ENCODE data around the gene TRPM7.

The TRPM7 gene

DNA sequence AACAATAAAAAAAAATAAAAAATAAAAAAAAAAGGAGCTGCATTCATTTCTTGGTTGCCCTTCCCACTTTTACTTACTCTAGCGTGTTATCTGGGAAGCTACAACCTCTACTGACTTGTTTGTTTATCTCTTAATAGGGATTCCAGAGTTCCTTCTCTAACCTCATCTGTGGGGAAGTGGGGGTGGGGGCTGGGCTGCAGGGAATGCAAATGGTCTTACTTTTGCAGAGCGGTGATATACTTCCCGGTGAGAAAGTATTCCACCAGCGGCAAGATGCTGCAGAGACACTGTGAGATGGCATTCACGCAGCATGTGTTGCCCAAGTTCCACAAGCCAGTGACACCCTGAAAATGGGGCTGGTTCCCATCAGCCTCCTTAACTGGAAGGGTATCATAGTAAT lies 142.2 kb downstream of the TRPM7 start:
- Histone ChIP-seq H3K4me1 (ENCODE audit: control insufficient read depth, insufficient read depth, low read length) (no peaks in the 10 kb centered on the region), H3K4me3 (ENCODE audit: low read length) (no peak overlapping the region), H3K9ac (ENCODE audit: low read length) (no peak overlapping the region), H3K27ac (ENCODE audit: low read depth, low read length) (no peak overlapping the region), H3K36me3 (ENCODE audit: control insufficient read depth, insufficient read depth, low read length) (no peaks in the 10 kb centered on the region), H3K27me3 (ENCODE audit: control insufficient read depth, insufficient read depth, low read length) (no peaks in the 10 kb centered on the region)

DNA sequence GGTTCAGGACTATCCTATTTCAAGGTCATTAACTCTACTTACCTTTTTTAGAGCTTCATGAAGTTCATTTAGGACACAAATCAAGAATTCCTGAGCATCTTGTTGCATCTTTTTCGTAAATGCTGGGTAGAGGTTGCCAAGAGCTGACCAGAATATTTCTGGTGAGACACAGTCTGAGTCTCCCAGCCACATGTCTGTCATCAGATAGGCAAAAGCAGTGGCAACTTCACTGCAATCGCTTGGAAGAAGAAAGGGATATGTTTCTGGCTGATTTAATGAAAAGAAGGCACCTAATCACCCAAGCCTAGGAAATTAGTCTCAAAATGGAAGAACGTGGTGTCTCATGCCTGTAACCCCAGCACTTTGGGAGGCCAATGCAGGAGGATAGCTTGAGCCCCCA lies 143.0 kb downstream of the TRPM7 start:
- no peak overlapping the region for H3K4me3 ChIP-seq (ENCODE audit: low read length)
- H3K4me1 ChIP-seq (ENCODE audit: control insufficient read depth, insufficient read depth, low read length): no peaks in the 10 kb centered on the region
- H3K27me3 ChIP-seq (ENCODE audit: control insufficient read depth, insufficient read depth, low read length): no peaks in the 10 kb centered on the region
- H3K36me3 ChIP-seq (ENCODE audit: control insufficient read depth, insufficient read depth, low read length): no peaks in the 10 kb centered on the region
- H3K9ac ChIP-seq (ENCODE audit: low read length): no peak overlapping the region
- no peak overlapping the region for H3K27ac ChIP-seq (ENCODE audit: low read depth, low read length)

DNA sequence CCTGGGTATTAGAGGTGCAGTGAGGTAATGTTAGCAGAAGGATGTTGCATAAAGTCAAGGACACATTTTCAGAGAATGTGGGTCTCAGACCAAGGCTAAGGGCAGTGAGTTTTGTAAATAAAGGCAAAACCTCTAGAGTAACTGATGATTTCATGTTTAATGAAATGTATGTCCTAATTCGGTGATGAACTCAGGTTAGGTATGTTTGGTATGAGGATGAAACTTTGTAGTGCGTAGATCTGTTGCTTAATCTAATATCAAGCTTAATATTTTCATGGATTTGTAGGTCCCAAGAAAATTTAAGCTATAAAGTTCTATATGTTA lies 143.7 kb downstream of the TRPM7 start:
- Histone ChIP-seq H3K4me1 (ENCODE audit: control insufficient read depth, insufficient read depth, low read length) (no peaks in the 10 kb centered on the region), H3K4me3 (ENCODE audit: low read length) (no peak overlapping the region), H3K9ac (ENCODE audit: low read length) (no peak overlapping the region), H3K27ac (ENCODE audit: low read depth, low read length) (no peak overlapping the region), H3K36me3 (ENCODE audit: control insufficient read depth, insufficient read depth, low read length) (no peaks in the 10 kb centered on the region), H3K27me3 (ENCODE audit: control insufficient read depth, insufficient read depth, low read length) (no peaks in the 10 kb centered on the region)

DNA sequence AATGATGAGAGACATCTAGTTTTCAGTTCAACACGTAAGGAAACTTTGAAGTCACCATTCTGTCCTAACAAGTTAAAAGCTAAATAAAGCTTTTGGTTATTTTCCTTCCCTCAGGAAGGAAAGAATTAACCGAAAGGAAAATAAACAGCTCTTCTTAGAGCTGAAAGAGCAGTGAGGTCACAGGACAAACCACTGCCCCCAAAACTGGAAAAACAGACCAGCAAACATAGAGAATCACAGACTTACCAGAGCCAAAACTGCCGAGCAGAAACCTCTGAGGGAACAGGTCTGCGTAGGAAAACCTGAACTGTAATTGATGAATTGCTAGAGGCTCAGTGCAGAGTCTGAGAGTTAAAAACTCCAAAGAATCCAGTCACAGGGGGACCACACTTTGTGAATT lies 154.8 kb downstream of the TRPM7 start:
- Histone ChIP-seq H3K27me3 (ENCODE audit: control insufficient read depth, insufficient read depth, low read length) (no peaks in the 10 kb centered on the region), H3K36me3 (ENCODE audit: control insufficient read depth, insufficient read depth, low read length) (no peaks in the 10 kb centered on the region), H3K9ac (ENCODE audit: low read length) (no peak overlapping the region), H3K4me3 (ENCODE audit: low read length) (no peak overlapping the region), H3K4me1 (ENCODE audit: control insufficient read depth, insufficient read depth, low read length) (no peaks in the 10 kb centered on the region), H3K27ac (ENCODE audit: low read depth, low read length) (no peak overlapping the region)

DNA sequence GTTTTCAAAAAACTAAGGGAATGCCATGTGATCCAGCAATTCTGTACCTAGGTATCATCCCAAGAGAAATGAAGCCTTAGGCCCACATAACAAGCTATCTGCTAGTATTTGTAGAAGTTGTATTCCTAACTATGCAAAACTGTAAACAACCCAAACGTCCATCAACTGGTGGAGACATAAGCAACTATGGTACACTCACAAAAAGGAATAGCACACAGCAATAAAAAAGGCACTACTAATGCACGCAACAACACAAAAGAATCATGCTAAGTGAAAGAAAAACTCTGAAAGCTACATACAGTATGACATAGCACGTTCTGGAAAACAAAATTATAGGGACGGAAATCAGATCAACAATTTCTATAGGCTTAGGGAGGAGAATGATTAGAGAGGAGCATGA lies 155.4 kb downstream of the TRPM7 start:
- H3K9ac ChIP-seq (ENCODE audit: low read length): no peak overlapping the region
- no peak overlapping the region for H3K27ac ChIP-seq (ENCODE audit: low read depth, low read length)
- no peaks in the 10 kb centered on the region for H3K36me3 ChIP-seq (ENCODE audit: control insufficient read depth, insufficient read depth, low read length)
- no peak overlapping the region for H3K4me3 ChIP-seq (ENCODE audit: low read length)
- H3K4me1 ChIP-seq (ENCODE audit: control insufficient read depth, insufficient read depth, low read length): no peaks in the 10 kb centered on the region
- no peaks in the 10 kb centered on the region for H3K27me3 ChIP-seq (ENCODE audit: control insufficient read depth, insufficient read depth, low read length)

DNA sequence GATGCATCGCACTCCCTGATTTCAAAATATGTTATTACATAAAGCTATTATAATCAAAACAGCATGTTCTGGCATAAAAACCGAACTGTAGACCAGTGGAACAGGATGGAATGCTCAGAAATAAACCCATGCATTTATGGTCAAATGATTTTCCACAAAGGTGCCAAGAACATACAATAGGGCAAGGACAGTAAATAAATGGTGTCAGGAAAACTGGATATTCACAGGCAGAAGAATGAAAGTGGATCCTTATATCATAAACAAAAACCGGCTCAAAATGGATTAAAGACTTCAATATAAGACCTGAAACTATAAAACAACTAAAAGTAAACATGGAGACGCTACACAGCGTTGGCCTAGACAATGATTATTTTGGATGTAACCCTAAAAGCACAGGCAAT lies 162.7 kb downstream of the TRPM7 start:
- H3K9ac ChIP-seq (ENCODE audit: low read length): no peak overlapping the region

DNA sequence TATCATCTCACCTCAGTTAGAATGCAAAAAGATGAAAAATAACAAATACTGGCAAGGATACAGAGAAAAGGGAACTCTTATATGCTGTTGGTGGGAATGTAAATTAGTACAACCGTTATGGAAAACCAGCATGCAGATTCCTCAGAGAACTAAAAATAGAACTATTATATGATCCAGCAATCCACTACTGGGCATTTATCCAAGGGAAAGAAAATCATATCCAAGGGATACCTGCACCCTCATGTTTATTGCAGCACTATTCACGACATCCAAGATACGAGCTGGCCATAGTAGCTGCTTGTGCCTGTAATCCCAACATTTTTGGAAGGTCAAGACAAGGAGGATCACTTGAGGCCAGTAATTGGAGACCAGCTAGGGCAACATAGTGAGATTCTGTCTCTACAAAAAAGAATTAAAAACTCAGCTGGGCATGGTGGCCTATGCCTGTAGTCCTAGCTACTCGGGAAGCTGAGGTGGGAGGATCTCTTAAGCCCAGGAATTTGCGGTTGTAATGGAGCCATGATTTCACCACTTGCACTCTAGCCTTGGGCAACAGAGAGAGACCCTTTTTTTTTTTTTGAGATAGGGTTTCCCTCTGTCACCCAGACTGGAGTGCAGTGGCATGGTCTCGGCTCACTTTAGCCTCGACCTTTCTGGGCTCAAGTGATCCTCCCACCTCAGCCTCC lies 166.7 kb downstream of the TRPM7 start:
- Histone ChIP-seq H3K36me3 (ENCODE audit: control insufficient read depth, insufficient read depth, low read length) (no peaks in the 10 kb centered on the region), H3K27me3 (ENCODE audit: control insufficient read depth, insufficient read depth, low read length) (no peaks in the 10 kb centered on the region), H3K4me1 (ENCODE audit: control insufficient read depth, insufficient read depth, low read length) (no peaks in the 10 kb centered on the region), H3K4me3 (ENCODE audit: low read length) (no peak overlapping the region), H3K9ac (ENCODE audit: low read length) (no peak overlapping the region), H3K27ac (ENCODE audit: low read depth, low read length) (no peak overlapping the region)

More for the DNA sequence above, 162.7 kb downstream of the TRPM7 start:
- Histone ChIP-seq H3K27ac (ENCODE audit: low read depth, low read length) (no peak overlapping the region), H3K4me3 (ENCODE audit: low read length) (no peak overlapping the region), H3K4me1 (ENCODE audit: control insufficient read depth, insufficient read depth, low read length) (no peaks in the 10 kb centered on the region), H3K36me3 (ENCODE audit: control insufficient read depth, insufficient read depth, low read length) (no peaks in the 10 kb centered on the region), H3K27me3 (ENCODE audit: control insufficient read depth, insufficient read depth, low read length) (no peaks in the 10 kb centered on the region)

DNA sequence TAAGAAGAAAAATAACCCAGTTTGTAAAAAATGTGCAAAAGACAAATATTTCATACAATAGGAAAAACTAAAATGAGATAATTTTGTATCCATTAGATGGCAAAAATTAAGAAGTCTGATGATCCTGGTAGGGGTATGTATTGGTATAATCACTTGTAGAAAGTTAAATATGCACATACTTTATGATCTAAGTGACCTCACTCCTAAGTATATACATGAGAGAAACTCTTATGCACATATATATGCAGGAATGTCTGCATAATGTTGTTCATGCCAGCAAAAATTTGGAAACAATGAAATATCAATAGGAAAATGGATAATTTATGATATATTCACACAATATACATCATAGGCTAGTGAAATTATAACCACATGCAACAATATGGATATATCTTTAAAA lies 173.6 kb downstream of the TRPM7 start:
- no peaks in the 10 kb centered on the region for H3K27me3 ChIP-seq (ENCODE audit: control insufficient read depth, insufficient read depth, low read length)
- no peak overlapping the region for H3K27ac ChIP-seq (ENCODE audit: low read depth, low read length)
- no peak overlapping the region for H3K9ac ChIP-seq (ENCODE audit: low read length)
- H3K4me1 ChIP-seq (ENCODE audit: control insufficient read depth, insufficient read depth, low read length): no peaks in the 10 kb centered on the region
- no peaks in the 10 kb centered on the region for H3K36me3 ChIP-seq (ENCODE audit: control insufficient read depth, insufficient read depth, low read length)
- H3K4me3 ChIP-seq (ENCODE audit: low read length): no peak overlapping the region
